Right ventricle myocardium superior (tissue), 1 donor: ENCODE measurements around the gene SGPP1. TPM values are rescaled to one million over a fixed set of nuclear protein-coding genes. Genes with fewer than 3 reads are reported as not detected.
A peak's percentile ranks its signal among the peaks of the same experiment; 100 is the strongest.
"Not testable (repeated sequence)": the region's sequence is repeated elsewhere in the genome, so short reads cannot be mapped to it uniquely, and the experiment has no call there.

Experiments
- ATAC-seq: fragments of 200-7000 bp; cut with Tn5 transposase; one replicate; pipeline ENCODE4 v1.9.1; 2020; ENCODE audit warnings: mild to moderate bottlenecking; ENCODE audit not compliant: poor library complexity
- DNase-seq: peaks from one replicate; pipeline ENCODE4 v3.0.0-alpha.2; 2020
- intact Hi-C: fragments of 100-400 bp; cut with DNase I; formaldehyde crosslinking; loops from one replicate; pipeline ENCODE4 v1.11.2; 2022
- total RNA-seq: library from RNA; stranded (reverse); fragmentation: NEBNext Ultra II Directional; extraction: Animal tissue kit (Norgen Biotek cat#: 25700); gene quantifications from one replicate; pipeline ENCODE4 v1.2.1, GENCODE V29; 2021
- donor health status: DM: no; HTN: yes; CAD: no; lungs with severe emphysema.

The SGPP1 gene
- total RNA-seq, 1 donor from 2014 or later: 5.6 TPM

DNA sequence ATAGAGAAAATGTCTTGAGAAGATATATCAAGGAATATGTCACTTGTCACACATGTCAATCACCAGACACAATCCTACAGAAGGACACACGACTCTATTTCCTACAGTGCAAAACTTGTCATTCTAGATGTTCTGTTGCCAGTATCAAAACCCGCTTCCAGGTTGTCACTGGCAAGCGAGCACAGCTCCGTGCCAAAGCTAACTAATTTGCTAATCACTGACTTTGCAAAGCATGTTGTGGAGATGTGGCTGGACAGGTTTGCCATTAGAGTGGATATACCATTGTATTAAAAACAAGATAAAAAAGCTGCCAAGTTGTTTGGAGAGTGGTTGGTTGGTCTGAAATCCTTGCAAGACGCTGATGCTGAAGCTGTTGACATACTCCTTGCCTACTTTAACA lies 7.9 kb upstream of the SGPP1 start:
- no peak for ATAC-seq
- DNase-seq: no peak
- intact Hi-C loops: no loop called here

DNA sequence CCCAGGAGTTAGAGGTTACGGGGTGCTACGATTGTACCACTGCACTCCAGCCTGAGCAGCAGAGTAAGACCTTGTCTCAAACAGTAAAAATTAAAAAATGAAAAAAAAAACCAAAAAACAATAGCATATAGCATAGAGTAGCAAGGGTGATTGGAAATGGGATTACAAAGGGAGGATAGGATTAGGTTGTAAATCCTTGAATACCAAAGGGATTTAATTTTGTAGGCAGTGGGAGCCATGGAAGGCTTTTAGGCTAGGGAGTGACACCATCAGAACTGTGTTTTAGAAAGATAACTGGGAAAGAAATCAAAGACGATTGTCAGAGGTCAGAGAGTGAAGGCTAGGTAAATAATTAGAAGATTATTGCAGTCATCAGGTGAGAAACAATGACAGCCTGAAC lies 2.8 kb upstream of the SGPP1 start:
- ATAC-seq (no peak), DNase-seq (no peak)
- intact Hi-C loops: no loop called here

DNA sequence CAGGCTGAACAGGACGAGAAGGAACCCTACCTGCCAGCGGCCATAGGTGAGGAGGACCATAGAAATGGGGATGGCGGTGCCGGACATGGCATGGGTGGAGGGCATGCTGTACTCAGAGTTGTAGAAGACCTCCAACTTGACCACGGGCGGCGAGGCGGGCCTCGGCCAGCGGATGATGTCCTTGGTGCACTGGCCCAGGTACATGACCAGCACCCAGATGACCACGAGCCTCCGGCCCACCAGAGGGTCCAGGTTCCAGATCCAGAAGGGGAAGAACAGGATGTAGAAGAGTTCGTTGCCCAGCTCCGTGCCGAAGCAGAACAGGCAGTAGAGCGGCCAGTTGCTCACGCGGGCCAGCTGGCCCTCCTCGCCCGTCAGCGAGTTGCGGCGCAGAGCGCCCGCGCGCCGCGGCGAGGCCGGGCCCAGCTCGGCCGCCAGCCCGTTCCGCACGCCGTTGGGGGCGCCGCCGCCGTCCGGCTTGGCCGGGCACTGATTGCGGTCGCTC lies 582 bp downstream of the SGPP1 start:
- intact Hi-C loops: no loop called here
- peak; percentile 61 for DNase-seq
- ATAC-seq: peak; percentile 85

DNA sequence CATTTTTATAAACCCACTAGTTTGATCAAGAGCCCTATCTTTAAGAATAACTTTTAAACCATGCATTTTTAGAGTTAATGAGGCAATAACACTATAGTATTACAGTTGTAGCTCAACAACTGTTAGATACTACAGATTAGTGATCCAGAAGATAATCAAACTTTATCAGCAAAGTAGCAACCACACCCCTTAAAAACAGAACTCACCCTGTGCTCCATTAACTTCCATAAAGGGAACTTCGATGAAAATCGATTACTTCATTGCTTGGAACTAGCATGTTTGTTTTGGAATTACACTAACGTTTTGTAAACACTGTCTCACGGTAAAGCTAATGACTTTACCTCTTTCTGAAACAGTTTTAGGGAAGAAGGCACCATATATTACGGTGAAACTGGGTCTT lies 1.4 kb downstream of the SGPP1 start:
- DNase-seq (no peak), ATAC-seq (no peak)
- intact Hi-C loops: no loop called here

DNA sequence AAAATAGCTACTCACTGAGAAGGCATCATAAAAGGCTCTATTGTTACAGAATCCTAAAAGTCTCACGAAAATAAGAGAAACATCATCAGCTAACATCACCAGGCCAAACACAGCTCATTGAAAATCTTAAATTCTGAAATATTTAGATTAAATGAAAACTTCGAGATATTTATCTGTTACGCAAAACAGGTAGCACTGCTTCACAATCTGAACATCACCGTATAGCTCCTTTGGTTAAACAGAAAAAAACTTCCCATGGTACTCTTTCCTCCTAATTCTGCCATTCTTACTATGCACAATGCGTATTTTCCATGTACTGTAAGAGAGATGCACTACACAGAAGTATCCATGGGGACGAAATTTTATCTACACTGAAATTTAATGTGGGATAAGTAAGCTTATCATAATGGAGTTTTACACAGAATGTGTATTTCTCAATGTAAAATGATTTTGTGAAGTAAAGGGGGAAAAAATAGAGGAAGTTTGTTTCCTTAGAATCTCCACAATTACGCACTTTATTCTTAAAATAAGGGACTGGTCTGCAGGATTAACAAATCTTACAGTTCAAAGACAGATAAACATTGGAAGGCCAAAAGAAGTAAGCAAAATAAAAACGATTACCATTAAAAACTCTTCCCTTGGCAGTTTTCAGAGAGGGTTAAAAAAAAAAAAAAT lies 1.9 kb downstream of the SGPP1 start:
- intact Hi-C loops: no loop called here
- ATAC-seq (no peak), DNase-seq (no peak)

DNA sequence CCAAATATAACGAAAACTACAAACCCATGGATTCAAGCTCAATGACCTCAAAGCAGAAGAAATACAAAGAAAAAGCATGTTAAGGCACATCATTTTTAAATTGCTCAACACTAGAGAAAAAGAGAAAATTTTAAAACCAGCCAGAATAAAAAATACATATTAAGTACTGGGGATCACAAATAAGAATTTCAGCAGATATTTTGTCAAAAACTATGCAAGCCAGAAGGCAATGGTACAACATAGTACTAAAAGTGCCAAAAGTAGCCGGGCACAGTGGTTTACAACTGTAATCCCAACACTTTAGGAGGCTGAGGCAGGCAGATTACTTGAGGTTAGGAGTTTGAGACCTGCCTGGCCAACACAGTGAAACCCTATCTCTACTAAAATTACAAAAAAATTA lies 10.2 kb downstream of the SGPP1 start:
- intact Hi-C loops: no loop called here
- DNase-seq (no peak), ATAC-seq (no peak)

DNA sequence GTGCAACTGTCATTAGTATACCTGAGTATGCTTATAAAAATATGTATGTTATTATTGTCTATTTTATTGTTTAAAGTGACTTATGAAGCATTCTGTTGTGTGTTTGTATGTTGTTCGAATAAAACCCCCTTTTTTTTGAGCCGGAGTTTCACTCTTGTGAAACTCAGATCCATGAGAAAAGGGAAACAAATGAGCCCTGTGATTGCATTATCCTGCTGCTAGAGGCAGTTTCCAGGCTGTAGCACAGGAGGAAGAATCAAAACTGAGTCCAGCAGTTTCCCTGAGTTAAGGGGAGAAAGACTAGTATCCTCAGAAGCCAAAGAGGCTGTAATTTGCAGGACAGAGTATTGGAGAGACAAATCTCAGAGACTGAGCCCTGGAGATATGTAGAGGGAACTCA lies 12.5 kb downstream of the SGPP1 start:
- ATAC-seq (no peak), DNase-seq (no peak)
- intact Hi-C loops: no loop called here

DNA sequence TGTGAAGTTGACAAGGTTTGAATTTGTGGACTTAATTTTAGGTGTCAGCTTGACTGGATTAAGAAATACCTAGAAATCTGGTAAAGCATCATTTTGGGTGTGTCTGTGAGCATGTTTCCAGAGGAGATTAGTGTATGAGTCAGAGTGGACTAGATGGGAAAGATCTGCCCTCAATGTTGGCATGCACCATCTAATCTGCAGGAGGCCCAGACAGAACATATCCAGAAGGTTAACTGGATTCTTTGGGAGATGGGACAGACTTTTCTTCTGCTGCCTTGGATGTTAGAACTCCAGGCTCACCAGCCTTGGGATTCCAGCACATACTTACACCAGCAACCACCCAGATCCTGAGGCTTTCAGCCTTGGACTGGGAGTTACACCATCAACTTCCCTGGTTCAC lies 14.1 kb downstream of the SGPP1 start:
- DNase-seq (no peak), ATAC-seq (no peak)
- intact Hi-C loops: no loop called here

DNA sequence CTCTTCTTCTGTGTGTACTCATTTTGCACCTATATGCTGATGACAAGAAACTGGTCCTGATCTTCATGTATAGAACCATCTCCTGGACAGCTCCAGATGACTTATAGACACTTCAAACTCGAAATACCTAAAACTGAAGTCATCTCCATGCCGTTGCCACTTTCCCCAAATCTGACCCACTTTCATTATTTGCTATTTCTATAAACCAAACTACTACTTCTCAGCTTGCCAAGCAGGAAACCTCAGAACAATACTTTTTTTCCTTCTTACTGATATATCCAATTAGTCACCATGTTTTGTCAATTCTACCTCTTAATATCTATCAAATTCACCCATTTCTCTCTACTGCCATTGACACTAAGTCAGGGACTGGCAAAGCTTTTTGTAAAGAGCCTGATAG lies 14.8 kb downstream of the SGPP1 start:
- no peak for ATAC-seq
- intact Hi-C loops: no loop called here
- no peak for DNase-seq

DNA sequence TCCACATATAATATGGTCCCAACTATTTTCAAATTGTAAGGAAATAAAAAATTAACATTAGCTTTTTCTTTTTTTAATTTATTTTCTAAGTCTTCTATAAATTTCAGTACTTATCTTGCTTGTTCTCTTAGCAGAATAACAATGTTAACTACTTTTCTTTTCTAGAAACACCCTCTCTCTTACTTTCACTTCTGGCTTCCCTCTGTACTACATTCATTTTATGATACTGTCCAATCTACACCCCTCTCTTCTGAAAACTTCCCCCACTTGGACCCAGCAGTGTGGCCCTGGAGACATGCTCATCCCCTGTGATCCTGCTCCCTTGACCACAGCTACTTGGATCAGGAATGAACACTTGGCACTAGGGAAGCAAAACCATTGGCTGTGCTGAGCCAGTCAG lies 15.7 kb downstream of the SGPP1 start:
- no peak for ATAC-seq
- intact Hi-C loops: no loop called here
- DNase-seq: no peak

DNA sequence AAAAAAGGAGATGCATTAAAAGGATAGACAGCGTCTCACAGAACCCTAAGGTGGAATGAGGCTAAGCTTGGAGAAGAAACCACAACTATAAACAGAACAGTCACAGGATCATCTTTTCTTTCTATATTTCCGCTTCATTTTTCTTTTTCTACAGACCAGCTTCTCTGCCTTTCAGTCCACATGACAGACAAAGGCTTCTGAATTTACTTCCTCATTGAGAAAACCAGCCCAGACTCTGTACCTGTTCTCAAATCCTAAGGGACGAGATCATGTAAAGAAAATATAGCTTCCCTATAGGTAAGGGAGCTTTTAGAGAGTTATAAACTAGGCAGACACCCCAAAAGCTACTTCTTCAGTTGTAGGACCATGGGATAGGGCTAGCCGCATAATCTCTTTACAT lies 17.4 kb downstream of the SGPP1 start:
- intact Hi-C loops: no loop called here
- no peak for DNase-seq
- ATAC-seq: no peak

DNA sequence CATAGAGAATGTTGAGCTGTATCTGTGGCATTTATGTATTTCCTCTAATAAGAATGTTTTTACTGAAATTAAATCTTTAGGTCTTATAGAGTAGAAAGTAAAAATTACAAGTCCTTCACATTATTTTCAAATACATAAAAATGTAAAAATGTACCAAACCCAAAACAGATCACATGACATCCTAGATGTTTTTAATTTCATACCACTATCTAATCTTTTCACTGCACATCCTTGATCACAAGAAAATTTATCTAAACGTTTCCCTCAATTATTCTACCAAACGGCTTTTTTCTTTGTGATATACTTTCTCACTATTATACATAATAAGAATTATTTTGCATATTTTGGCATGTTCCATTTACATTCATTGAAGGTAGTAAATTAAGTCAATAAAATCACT lies 18.3 kb downstream of the SGPP1 start:
- intact Hi-C loops: no loop called here
- no peak for ATAC-seq
- DNase-seq: no peak

DNA sequence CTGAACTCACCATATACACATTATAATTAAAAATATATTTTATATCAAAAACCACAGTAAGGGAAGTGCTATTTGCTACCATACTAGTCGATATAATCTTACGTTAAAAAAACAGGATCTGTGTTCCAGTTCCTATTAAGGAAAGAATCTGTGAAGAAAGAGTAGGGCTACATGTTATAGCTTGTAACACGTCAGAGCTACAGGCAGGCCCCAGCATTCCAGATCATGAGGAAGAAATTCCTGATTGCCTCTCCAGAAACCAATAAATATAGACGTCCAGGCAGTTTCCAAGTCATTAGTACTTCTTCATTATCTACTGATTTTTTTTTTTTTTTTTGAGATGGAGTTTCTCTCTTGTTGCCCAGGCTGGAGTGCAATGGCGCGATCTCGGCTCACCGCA lies 20.6 kb downstream of the SGPP1 start:
- intact Hi-C loops: no loop called here
- ATAC-seq: no peak
- no peak for DNase-seq

DNA sequence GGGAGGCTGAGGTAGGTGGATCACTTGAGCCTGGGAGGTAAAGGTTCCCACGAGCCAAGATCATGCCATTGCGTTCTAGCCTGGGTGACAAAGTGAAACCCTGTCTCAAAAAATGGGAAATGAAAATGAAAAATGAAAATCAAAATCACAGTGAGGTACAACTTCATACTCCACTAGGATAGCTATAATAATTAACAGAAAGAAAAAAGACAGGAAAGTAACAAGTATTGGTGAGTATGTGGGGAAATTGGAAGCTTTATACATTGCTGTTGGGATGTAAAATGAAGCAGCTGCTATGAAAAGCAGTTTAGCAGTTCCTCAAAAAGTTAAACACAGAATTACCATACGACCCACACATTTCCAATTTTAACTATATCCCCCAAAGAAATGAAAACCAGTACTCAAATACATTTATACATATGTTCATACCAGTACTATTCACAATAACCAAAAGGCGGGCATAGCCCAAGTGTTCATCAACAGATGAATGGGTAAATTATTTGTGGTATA lies 22.2 kb downstream of the SGPP1 start:
- no peak for ATAC-seq
- intact Hi-C loops: no loop called here
- DNase-seq: no peak

DNA sequence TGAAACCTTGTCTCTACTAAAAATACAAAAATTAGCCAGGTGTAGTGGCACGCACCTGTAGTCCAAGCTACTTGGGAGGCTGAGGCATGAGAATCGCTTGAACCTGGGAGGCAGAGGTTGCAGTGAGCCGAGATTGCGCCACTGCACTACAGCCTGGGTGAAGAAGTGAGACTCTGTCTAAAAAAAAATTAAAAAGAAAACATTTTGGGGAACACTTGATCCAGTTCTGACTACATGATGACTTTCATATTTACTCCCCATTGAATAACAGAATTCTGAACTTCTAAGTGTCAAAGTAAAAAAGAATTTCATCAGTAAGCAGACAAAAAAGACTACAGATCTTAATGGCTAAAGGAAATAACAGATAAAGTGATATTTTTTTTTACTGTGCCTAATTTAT lies 25.3 kb downstream of the SGPP1 start:
- DNase-seq, ATAC-seq, intact Hi-C loops: not testable (repeated sequence)

DNA sequence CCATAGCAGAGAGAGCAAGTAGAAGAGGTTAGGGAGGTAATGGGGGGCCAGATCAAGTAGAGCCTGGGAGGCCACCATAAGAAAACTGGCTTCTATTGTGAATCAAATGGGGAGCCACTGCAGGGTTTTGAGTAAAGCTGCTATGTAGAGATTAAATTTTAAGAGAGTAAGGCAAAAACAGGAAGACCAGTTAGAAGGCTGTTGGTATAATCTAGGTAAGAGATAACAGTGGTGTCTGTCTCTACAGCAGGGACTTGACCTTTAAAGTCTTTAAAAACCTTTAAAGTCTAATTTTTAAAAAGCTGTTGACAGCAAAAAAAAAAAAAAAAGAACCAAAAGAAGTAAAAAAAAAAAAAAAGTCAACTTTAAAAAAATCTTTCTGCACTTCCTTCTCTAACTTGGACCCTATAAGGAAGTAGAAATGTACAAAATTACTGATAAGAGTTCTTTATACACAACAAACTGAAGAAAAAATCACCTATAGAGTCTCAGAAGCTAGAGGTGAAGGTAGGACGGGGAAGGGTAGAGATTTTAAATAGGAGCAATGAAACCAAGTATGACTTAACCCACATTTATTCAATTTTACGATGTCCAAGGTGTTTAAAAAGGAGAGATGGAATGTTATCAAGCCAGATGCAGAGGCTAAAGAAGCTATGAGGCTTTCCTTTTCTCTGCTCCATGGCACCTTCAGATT lies 26.1 kb downstream of the SGPP1 start:
- ATAC-seq (no peak), DNase-seq (no peak)
- intact Hi-C loops: no loop called here

DNA sequence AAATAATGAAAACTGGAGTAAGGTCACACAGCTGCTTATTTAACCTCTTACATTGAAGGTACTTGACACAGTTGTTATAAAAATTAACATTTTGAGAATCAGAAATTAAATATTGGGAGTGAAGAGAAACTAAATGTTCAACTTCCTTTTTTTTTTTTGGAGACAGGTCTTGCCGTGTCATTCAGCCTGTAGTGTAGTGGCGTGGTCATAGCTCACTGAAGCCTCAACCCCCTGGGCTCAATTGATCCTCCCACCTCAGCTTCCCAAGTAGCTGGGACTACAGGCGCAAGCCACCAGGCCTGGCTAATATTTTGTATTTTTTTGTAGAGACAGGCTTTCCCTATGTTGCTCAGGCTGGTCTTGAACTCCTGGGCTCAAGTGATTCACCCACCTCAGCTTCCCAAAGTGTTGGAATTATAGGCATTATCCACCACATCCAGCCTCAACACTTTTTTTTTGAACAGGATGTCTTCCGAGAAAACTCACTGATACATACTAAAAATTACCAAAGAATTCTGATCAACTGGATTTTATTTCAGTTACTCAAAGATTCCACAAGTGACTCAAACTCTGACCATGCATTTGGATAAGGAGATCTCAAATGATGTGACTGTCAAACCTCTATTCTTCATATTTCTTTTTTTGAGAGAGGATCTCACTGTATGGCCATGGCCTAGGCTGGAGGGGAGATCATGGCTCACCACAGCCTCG lies 35.4 kb downstream of the SGPP1 start:
- ATAC-seq: no peak
- DNase-seq: no peak
- intact Hi-C loops: no loop called here

DNA sequence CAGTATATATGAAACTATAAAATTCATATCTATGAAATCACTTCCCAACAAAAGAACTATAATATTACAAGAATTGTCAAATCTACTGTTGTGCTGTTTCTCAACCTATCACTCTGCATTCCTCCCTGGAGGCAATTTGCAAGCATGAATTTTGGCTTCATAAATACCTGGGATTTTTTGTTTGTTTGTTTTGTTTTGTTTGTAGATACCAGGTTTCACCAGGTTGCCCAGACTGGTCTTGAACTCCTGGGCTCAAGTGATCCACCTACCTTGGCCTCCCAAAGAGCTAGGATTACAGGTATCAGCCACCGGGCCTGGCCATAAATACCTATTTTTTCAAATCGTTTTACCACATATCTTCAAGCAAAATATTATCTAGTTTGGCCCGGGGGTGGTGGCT lies 38.7 kb downstream of the SGPP1 start:
- no peak for DNase-seq
- ATAC-seq: no peak
- intact Hi-C loops: no loop called here

DNA sequence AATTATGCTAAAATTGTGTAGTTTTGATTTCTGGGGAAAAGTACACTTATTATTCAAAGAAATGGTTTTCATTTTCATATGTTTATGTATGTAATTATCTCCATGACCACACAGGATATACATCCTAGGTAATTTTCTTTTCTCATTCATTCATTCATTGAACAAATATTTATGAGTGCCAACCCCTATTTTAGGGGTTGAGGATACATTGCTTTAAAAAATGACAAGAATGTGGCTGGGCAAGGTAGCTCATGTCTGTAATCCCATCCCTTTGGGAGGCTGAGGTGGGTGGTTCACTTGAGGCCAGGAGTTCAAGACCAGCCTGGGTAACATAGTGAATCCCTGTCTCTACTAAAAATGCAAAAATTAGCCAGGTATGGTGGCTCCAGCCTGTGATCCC lies 40.9 kb downstream of the SGPP1 start:
- intact Hi-C loops: no loop called here
- no peak for DNase-seq
- ATAC-seq: no peak

DNA sequence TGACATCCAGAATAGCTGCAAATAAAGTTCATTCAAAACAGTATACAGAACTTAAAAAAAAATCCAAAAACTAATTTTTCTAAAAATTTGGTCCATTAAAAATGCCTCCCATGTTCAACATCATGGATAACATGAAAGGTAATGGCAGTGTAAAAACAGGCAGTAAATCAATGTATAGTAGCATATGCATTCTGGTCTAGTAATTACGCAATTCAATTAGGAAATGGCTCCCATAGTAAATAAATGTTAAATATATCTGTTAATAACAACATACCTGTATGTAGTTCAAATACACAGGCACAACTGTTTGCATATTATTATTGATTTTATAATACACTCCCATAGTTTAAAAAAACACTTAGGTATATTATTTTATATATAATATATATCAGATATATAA lies 42.5 kb downstream of the SGPP1 start:
- DNase-seq (no peak), ATAC-seq (no peak)
- intact Hi-C loops: no loop called here
